Measurements from ENCODE around the gene ANXA2.

DNA sequence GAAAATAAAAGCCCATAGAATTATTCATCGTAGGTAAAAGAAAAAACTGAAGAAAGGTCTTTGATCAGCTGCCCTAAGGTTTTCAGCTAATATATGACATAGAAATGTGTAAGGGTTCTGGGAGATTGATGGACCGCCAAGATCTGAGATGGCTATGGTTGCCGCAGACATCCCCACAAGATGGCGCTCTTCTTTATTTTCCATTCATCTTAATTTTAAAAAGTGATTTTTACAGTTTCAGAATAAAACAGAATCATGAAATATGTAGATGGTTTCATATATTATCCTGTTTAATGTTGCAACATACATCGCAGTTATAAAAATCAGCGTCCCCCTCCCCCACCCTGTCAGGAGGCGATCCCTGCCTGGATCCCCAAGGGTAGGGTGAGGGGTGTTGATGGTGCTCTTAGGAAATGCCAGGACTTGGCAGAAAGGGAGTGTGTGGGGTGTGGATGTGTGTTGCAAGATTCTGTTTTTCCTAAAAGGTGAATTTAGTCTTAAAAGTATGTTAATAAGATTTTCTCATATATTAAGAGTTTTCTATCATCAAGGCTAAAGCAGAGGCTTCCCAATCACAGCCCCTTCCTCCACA, 68.8 kb downstream of the ANXA2 start:
- TF ChIP-seq, protein P1, sequence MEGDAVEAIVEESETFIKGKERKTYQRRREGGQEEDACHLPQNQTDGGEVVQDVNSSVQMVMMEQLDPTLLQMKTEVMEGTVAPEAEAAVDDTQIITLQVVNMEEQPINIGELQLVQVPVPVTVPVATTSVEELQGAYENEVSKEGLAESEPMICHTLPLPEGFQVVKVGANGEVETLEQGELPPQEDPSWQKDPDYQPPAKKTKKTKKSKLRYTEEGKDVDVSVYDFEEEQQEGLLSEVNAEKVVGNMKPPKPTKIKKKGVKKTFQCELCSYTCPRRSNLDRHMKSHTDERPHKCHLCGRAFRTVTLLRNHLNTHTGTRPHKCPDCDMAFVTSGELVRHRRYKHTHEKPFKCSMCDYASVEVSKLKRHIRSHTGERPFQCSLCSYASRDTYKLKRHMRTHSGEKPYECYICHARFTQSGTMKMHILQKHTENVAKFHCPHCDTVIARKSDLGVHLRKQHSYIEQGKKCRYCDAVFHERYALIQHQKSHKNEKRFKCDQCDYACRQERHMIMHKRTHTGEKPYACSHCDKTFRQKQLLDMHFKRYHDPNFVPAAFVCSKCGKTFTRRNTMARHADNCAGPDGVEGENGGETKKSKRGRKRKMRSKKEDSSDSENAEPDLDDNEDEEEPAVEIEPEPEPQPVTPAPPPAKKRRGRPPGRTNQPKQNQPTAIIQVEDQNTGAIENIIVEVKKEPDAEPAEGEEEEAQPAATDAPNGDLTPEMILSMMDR (conservative IDR thresholded peaks at IDR 0.05; ENCODE audit: low read depth, low read length), result peak; percentile 87
- TF ChIP-seq EZH2 (IDR thresholded peaks at IDR 0.05; ENCODE audit: borderline replicate concordance, low read depth, low read length, poor library complexity, severe bottlenecking), result no peak

All from A673 (cell line).